Hepatocyte (in vitro differentiated cells): ENCODE measurements around the gene TMEM174. TPM values are rescaled to one million over a fixed set of nuclear protein-coding genes. Genes with fewer than 3 reads are reported as not detected.
A peak's percentile ranks its signal among the peaks of the same experiment; 100 is the strongest.

ENCODE experiments used
- DNase-seq: peaks from one replicate; pipeline ENCODE4 v3.0.0-alpha.2; 2016; ENCODE audit warnings: low spot score
- H2AFZ ChIP-seq: fragments of 200-600 bp; sonication (generic); 2 replicates; pipeline ENCODE4 v1.6.0; 2016; ENCODE audit warnings: antibody characterized with exemption, mild to moderate bottlenecking
- H3K27ac ChIP-seq: fragments of 200-600 bp; sonication (generic); 2 replicates; pipeline ENCODE4 v1.5.1; 2016; ENCODE audit warnings: mild to moderate bottlenecking
- H3K27me3 ChIP-seq: fragments of 200-600 bp; sonication (generic); 2 replicates; pipeline ENCODE4 v1.6.1; 2016
- H3K36me3 ChIP-seq: fragments of 200-600 bp; sonication (generic); replicated peaks from 2 replicates; pipeline ENCODE4 v1.5.1; 2016; ENCODE audit warnings: low read depth; ENCODE audit not compliant: insufficient read depth
- H3K4me1 ChIP-seq: fragments of 200-600 bp; sonication (generic); 2 replicates; pipeline ENCODE4 v1.5.1; 2016; ENCODE audit warnings: mild to moderate bottlenecking, moderate library complexity; ENCODE audit not compliant: insufficient read depth
- H3K4me2 ChIP-seq: fragments of 200-600 bp; sonication (generic); 2 replicates; pipeline ENCODE4 v1.6.0; 2016
- H3K4me3 ChIP-seq: fragments of 200-600 bp; sonication (generic); 2 replicates; pipeline ENCODE4 v1.5.1; 2016; ENCODE audit warnings: mild to moderate bottlenecking
- H3K79me2 ChIP-seq: fragments of 200-600 bp; sonication (generic); 2 replicates; pipeline ENCODE4 v1.6.0; 2017; ENCODE audit warnings: mild to moderate bottlenecking
- H3K9me2 ChIP-seq: fragments of 200-600 bp; sonication (generic); replicated peaks from 2 replicates; pipeline ENCODE4 v1.6.0; 2017; ENCODE audit warnings: mild to moderate bottlenecking; ENCODE audit not compliant: insufficient read depth
- H3K9me3 ChIP-seq: fragments of 200-600 bp; sonication (generic); 2 replicates; pipeline ENCODE4 v1.5.1; 2016; ENCODE audit warnings: low read depth, mild to moderate bottlenecking
- H4K20me1 ChIP-seq: fragments of 200-600 bp; sonication (generic); 2 replicates; pipeline ENCODE4 v1.6.0; 2016; ENCODE audit warnings: mild to moderate bottlenecking; ENCODE audit not compliant: insufficient read depth, poor library complexity, severe bottlenecking
- CTCF ChIP-seq: fragments of 200-600 bp; sonication (generic); IDR thresholded peaks from 2 replicates; pipeline ENCODE4 v1.5.1; 2016; ENCODE audit warnings: antibody characterized with exemption, mild to moderate bottlenecking; ENCODE audit not compliant: poor library complexity
- EZH2 ChIP-seq: fragments of 200-600 bp; sonication (generic); IDR thresholded peaks from 2 replicates; pipeline ENCODE4 v1.6.1; 2016; ENCODE audit warnings: antibody characterized with exemption, mild to moderate bottlenecking, borderline replicate concordance
- EZH2phosphoT487 ChIP-seq: fragments of 200-600 bp; sonication (generic); IDR thresholded peaks from one replicate; pipeline ENCODE4 v1.6.1; 2018; ENCODE audit warnings: antibody characterized with exemption, mild to moderate bottlenecking, low read depth, moderate library complexity; ENCODE audit not compliant: unreplicated experiment, severe bottlenecking
- WGBS: methylation state at CpG from one replicate; pipeline ENCODE4 v1.1.6; 2016; ENCODE audit warnings: low lambda C conversion rate; ENCODE audit errors: missing lambda C conversion rate; 5-methylcytosine and 5-hydroxymethylcytosine counted together
- polyA plus RNA-seq: library from polyadenylated mRNA; unstranded; fragments of >200 nt; fragmentation: Nextera tagmentation; extraction: Ambion mirVana; gene quantifications from 2 replicates; pipeline ENCODE4 v1.2.1, GENCODE V29; 2016
- total RNA-seq: library from RNA; depleted of rRNA; stranded (reverse); fragments of >200 nt; gene quantifications from 2 replicates; pipeline ENCODE4 v1.2.3, GENCODE V29; 2014

The TMEM174 gene
- total and polyA plus RNA-seq, 2 experiments from 2014 or later: not detected

GRCh38 chr5:73186976-73187375, 14.0 kb downstream of the TMEM174 start:
- peaks cover 18% of the 10 kb centered on the region for H3K4me1 ChIP-seq
- WGBS: 84% methylated on average over 2 of the region's 2 CpGs
- TF ChIP-seq EZH2phosphoT487 (no peak), CTCF (no peak), EZH2 (no peak)
- no peak overlapping the region for H3K4me3 ChIP-seq
- H2AFZ ChIP-seq: no peak overlapping the region
- no peak for DNase-seq
- no peaks in the 10 kb centered on the region for H3K9me3 ChIP-seq
- H3K9me2 ChIP-seq: no peaks in the 10 kb centered on the region
- no peak overlapping the region for H3K4me2 ChIP-seq
- H3K79me2 ChIP-seq: no peaks in the 10 kb centered on the region
- no peak overlapping the region for H3K27ac ChIP-seq
- H3K27me3 ChIP-seq: no peaks in the 10 kb centered on the region
- H3K36me3 ChIP-seq: no peaks in the 10 kb centered on the region
- no peaks in the 10 kb centered on the region for H4K20me1 ChIP-seq

GRCh38 chr5:73188764-73189531, 16.0 kb downstream of the TMEM174 start:
- H3K4me3 ChIP-seq: no peak overlapping the region
- H3K79me2 ChIP-seq: no peaks in the 10 kb centered on the region
- TF ChIP-seq EZH2phosphoT487: no peak
- H3K27me3 ChIP-seq: no peaks in the 10 kb centered on the region
- H3K9me2 ChIP-seq: no peaks in the 10 kb centered on the region
- WGBS: 88% methylated on average over 2 of the region's 2 CpGs
- H3K27ac ChIP-seq: peak overlapping the region; percentile 10
- H3K9me3 ChIP-seq: no peaks in the 10 kb centered on the region
- H3K4me2 ChIP-seq: peak overlapping the region; percentile 17
- no peak for DNase-seq
- no peak overlapping the region for H2AFZ ChIP-seq
- H3K4me1 ChIP-seq: peaks cover 14% of the 10 kb centered on the region
- no peaks in the 10 kb centered on the region for H4K20me1 ChIP-seq
- H3K36me3 ChIP-seq: no peaks in the 10 kb centered on the region

GRCh38 chr5:73189871-73190376, 16.9 kb downstream of the TMEM174 start:
- TF ChIP-seq EZH2phosphoT487 (no peak), CTCF (no peak)
- Histone ChIP-seq H4K20me1 (no peaks in the 10 kb centered on the region), H3K4me3 (no peak overlapping the region), H3K36me3 (no peaks in the 10 kb centered on the region), H3K27ac (peak overlapping the region; percentile 38), H3K4me2 (peak overlapping the region; percentile 17), H3K27me3 (no peaks in the 10 kb centered on the region), H3K9me3 (no peaks in the 10 kb centered on the region), H2AFZ (no peak overlapping the region), H3K4me1 (peaks cover 14% of the 10 kb centered on the region), H3K79me2 (no peaks in the 10 kb centered on the region), H3K9me2 (no peaks in the 10 kb centered on the region)
- 63% methylated on average over 6 of the region's 6 CpGs for WGBS
- DNase-seq: peak; percentile 28

- no peak for DNase-seq
- Histone ChIP-seq H3K9me3 (no peaks in the 10 kb centered on the region), H3K27me3 (no peaks in the 10 kb centered on the region), H3K79me2 (no peaks in the 10 kb centered on the region), H3K4me1 (peaks cover 14% of the 10 kb centered on the region), H3K4me3 (no peak overlapping the region), H4K20me1 (no peaks in the 10 kb centered on the region), H3K27ac (no peak overlapping the region), H2AFZ (no peak overlapping the region), H3K9me2 (no peaks in the 10 kb centered on the region), H3K36me3 (no peaks in the 10 kb centered on the region), H3K4me2 (no peak overlapping the region)
- TF ChIP-seq EZH2phosphoT487 (no peak), CTCF (no peak), EZH2 (no peak)
- 88% methylated on average over 4 of the region's 4 CpGs for WGBS
These were observed 19.4 kb downstream of the TMEM174 start for GRCh38 chr5:73192370-73192769.
